Measurements from ENCODE around the gene DELE1.
A peak's percentile ranks its signal among the peaks of the same experiment; 100 is the strongest.

DELE1 gene

DNA sequence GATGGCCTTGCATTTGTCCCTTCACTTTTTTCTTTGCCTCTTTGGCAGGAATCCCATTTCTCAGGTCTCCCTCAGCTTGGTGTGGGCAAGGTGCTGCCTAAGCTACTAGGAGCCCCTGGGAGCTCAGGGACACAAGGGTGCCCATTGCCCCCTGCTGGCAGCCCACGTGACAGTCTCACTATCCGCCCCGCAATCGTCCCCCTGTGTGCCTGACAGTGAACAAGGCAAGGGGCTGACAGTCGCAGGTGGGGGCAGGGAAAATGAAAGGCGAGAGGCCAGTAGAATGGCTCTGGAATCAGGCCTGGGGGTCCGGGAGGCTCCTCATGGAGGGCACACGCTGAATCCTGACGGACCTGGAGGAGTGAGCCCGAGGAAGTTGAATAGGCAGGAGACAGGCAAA, 36.3 kb downstream of the DELE1 start:
- no peak for DNase-seq

DNA sequence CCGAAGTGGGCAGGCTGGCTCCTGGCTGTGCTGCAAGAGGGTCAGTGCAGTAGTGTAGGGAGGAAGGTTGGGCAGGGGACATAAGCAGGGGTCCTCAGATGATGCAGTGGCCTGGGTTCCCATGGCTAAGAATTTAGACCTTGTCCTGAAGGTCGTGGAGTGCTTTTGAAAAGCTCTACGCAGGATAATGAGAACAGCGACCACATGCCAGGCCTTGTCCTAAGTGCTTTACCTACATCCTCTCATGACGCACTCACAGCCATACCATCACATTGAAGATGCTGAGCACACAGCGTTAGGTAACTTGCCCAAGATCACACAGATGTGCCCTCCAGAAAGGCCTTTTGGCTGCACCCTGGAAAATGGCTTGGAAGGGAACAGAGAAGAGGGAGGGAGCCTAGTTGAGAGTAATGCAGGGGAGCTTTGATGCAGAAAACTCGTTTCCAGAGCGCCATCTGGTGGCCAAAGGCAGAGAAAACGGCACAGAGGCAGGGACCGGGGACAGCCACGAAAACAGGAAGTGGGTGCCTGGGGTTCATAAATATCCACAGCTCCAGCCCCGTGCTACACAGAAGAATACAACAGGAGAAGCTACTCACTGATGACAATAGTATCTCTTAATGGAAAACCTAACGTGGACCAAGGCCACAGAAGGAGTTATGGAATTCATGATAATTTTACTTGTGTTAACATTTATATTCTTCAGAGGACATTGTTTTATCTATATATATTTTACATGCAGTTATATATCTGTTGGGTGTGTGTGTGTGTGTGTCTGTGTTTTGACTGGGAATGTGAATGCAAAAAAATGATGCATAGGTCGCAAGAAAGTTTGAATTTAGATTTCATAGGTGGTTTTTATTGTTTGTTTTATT, 37.0 kb downstream of the DELE1 start:
- peak; percentile 66 for DNase-seq

DNA sequence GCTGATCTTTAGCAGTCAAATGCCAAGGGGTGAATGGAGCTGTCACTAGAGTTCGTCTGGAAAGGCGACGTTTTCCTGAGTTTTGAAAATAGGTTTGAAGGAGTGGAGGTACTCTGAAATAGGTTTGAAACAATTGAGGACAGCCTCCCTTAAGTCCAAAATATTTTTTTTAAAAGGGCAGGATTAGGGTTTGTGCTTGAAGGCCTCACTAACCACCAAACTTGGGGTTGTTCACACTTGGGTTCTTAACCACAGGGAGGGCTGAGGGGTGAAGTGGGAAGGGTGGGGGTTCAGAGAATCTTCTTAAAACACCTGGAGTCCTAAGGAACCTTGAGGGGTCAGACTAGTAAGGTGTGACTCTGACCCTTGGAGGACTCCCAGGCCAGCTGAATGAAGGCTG, 37.8 kb downstream of the DELE1 start:
- DNase-seq: no peak

DNA sequence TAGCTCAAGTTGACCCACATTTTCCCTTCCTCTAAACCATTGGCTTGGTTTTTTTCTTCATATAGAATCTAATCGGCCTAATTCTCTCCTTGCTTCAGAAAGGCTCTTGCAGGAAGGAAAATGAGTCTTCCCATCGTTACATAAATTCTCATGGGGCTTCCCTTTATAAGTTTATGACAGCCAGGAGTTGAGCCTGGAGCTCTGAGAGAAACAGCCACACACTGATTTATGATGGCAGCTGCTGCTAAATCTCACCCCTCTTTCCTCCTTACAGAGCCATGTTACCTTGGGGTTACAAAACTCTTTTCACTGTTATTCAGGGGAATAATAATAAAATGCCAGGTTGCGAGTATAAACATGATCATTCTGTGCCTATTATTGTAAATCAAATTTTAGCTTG, 40.0 kb downstream of the DELE1 start:
- no peak for DNase-seq

DNA sequence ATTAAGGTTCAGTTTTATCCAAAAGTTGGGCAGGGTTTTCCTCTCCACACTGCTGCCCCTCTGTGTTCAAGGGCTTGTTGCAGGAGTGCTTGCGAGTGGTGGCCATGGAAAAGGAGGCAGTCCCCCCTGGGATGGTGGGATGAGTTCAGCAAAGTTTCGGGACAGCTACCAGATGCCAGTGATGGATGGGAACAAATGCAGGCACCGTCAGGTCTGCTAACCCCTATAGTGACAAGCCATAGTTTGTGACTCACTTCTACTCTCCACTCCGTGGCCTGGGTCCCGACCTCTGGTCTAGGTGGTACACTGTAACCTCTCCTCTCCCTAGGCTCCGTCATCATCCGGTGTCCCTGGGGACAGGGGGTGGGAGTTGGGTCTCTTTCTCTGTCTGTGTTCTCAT, 41.4 kb downstream of the DELE1 start:
- no peak for DNase-seq

DNA sequence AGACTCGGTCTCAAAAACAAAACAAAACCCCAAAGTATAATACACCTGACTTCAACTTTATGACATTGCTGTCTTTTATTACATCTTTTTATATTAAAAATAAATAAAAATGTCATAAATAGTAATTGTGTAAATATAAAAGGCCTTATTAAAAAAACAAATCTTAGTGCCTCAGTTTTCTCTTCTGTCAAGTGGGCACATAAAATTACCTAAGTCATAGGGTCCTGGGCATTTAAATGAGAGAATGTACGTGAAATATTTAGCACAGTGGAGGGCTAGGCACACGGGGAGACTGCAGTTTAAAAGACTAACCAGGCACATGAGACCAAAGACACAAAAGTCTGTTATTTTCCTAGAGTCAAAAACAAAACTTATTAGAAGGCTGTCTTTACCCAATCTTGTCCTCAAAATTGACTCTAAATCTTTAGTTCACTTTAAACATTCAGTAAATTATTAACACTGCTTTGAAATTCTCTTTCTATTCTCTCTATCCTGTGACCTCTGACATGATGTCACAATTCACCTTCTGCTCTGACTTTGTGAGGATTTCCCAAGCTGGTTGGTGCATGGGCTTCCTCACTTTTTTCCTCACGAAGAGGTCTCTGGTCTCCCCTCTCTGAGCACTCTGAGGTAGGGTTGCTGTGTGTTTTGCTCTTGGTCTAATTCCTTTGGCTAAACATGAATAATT, 42.7 kb downstream of the DELE1 start:
- DNase-seq: no peak

DNA sequence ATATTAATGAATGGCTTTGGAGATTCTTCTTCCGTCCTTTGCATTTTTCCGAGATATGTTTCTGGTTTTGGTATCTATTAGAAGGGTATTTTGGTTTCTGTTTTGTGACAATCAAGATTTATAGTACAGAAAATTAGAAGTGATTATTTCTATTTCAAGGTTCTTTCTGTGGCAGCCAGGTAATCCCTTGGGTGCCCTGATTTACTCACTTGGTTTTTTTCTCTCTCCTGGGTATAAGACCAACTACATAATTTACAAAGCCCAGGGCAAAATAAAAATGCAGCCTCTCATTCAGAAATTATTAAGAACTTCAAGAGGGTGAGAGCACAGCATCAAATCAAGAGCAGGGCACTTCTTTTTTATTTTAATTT, 43.3 kb downstream of the DELE1 start:
- no peak for DNase-seq

DNA sequence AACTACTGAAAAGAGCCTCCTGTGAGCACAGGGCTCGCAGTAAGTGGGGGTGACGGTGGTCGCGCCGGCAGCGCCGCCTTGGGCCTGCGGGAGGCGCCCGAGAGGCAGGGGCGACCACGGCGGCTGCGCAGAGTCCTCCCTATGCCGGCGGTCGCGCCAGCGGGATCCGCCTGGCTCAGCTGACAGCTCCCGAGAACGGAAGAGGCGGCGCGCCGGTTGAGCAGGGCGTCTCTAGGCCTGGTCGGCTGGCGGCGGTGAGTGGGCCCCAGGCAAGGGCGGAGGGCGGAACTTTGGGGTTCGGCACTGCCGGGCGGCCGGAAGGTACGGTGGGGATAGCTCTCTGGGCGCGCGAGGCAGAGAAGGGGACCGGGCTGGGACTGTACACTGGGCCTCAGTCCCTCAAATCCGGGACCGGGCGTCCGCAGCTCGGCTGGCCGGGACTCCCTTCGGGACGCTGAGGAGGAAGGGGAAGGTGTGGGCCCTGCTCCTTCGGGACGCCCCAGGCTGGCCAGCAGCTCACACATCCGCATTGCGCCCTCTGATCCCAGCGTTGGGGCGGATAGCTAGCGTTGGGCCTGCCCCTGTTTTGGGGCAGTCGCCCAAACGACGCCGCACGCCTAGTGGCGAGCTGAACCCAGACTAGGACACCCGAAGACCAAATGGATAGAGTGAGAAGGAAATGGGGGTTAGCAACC, 45.4 kb downstream of the DELE1 start, which contains the start of gene RNF14:
Gene RNF14, plus strand, starts transcription at position 192 of the 695 bp plus-strand sequence. CDS start 4,484 bp downstream, outside the sequence.
- peak; percentile 83 for DNase-seq

DNA sequence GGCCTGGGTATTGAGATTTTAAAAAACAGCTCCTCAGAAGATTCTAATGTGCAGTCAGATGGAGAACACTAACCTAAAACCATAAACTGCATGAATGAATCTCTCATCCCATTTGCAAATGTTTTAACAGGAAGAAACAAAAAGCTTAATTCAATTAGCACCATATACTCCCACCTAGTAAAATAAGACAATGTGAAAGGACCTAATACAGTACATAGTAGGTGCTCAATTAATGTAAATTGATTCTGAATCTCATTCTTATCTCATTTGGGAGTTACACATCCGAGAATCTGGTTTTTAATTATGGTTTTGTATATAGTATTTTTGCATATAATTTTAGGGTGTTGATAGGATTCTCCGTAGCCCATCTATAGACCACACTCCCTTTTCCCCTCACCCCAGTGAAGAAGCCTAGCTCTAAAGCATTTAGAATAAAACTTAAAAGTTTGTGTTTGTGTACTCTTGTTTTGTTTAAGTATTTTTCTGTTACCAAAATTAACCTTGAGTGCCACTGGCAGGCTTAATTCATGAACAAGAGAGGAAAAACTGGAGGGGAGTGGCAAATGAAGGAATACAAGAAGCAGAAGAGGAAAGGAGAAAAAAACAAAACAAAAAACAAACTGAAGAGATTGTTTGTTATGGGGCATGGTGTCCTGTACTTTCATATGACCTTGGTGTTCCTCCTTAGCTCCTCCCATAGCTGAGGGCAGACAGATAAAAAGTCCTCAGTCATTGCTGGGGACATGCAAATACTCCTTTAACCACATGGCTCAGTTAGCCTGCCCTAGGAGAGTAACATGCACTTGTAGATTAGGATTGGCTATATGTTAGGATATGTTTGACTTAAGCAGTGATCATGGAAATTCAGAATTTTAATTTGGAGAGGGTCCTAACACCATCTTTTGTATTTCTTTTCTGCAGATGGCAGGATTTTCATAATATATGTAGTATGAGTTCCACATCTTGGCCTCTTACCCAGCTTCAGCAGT, 46.4 kb downstream of the DELE1 start:
- no peak for DNase-seq

DNA sequence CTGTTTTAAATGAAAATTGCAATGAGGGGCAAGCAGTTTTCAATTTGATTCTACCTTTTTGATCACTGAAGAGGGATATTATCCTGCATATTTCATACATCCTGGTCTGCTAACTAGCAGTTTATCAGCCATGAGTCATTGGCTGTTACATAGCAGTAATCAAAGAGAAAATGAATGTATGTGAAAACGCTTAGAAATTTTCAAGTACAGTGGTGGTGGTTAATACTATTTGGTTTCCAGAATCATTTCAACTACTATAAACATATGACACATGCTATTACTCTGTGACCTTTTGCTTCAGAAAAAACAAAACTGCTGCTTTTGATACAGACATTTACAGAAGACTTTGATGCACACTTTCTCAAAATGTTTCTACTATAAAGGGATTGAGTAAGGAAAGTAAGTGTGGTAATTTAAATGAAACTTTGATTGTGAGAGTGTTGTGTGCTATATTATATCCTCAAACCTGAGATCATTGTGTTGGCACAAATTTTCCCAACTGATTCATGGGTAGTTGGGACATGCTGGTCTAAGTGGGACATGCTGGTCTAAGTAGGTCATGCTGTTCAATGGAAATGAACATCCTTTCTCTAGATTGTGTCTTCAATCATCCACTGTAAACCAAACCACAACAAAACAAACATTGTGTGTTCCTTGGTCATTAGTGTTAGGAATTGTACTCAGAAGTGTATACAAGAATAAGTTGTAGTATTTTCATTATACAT, 50.4 kb downstream of the DELE1 start:
- no peak for DNase-seq

DNA sequence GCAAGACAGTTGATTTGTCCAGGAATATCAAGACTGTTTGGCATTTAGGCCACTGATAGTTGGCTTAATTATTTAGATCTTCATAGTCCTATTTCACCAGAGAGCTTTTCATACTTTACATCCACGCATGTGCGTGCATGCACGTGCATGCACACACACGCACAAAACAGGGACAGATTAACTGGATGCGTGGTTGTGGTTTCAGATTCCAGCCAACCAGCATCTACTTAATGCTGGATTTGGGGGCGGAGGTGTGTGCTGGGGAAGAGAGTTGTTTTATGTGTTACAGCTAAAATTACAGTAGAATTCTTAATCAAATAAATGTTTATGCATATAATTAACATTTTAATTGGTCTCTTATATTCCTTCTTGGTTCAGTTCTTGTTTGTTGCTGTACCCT, 52.5 kb downstream of the DELE1 start:
- DNase-seq: no peak

DNA sequence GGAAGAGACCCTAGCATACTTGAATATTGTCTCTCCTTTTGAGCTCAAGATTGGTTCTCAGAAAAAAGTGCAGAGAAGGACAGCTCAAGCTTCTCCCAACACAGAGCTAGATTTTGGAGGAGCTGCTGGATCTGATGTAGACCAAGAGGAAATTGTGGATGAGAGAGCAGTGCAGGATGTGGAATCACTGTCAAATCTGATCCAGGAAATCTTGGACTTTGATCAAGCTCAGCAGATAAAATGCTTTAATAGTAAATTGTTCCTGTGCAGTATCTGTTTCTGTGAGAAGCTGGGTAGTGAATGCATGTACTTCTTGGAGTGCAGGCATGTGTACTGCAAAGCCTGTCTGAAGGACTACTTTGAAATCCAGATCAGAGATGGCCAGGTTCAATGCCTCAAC, 54.7 kb downstream of the DELE1 start:
- DNase-seq: no peak

DNA sequence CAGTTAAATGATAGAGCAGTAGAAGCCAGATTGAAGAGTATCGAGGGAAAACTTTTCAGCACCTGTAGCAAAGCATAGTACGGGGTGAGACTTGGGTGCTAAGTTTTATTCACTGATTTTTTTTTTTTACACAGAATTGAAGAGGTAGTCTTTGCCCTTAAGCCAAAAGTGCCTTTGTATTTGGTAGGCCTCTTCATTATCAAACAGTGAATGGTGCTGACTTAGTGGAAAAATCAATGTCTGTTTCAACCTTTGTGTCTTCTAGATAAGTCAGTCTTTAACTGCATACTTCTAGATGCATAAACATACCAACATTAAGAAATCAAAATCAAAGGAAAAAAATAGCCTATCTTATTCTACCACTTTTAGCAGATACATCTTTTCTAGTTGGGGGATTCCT, 59.0 kb downstream of the DELE1 start:
- no peak for DNase-seq

DNA sequence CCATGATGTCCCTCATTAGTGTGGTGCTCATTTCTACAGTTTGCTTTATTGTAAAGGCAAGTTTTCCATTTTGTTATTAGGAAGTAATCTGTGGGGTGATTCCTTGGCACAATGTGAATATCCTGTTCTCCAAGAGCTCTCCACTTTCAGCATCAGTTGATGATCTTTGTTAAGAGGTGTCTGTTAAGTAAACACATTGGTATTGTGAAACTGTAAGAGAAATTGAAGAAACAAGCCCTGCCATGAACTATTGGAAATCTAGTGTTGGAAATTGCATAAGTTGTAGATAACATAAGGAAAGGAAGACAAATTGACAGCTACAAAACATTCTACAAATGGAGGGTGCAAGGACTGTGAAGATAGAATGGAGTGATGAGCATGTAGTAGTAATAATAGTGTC, 62.4 kb downstream of the DELE1 start:
- DNase-seq: no peak

DNA sequence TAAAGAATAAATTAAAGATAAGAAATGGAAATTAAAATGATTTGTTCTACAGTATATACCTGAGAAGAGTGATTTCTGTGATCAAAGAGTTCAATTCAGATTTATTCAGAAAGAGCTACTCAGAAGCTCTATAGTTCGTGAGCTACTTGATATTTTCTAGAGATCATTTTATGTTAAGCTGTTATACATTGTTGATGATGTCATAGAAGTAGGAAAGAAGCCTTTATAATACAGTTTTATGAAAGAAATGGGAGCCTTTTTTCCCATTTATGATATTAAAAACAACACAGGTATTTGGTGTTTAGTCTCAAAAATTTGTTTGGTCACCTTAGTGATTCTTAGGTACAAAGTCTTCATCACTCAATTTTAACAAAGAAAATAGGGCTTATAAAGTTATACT, 66.0 kb downstream of the DELE1 start:
- DNase-seq: no peak

All from NCI-H146 (cell line).